Transverse colon (tissue), 4 donors: ENCODE results near the gene USP24.

Experiments used
- CTCF ChIP-seq, 5 experiments: fragments of 200-600 bp in 3 of 5; fragments of 450-650 bp in 2 of 5; sonication (generic) in 3 of 5; IDR thresholded peaks; 1 replicate in 2 of 5; 2 replicates in 3 of 5; pipeline ENCODE4 v1.5.1; 2016 to 2017; ENCODE audit warnings: antibody characterized with exemption in 5 of 5, inconsistent platforms in 3 of 5, mild to moderate bottlenecking in 2 of 5, moderate library complexity in 1 of 5
- POLR2A ChIP-seq: fragments of 450-650 bp; IDR thresholded peaks from one replicate; pipeline ENCODE4 v1.6.1; 2016; ENCODE audit warnings: antibody characterized with exemption, mild to moderate bottlenecking, moderate library complexity
- POLR2AphosphoS5 ChIP-seq, 3 donors: sonication (generic); formaldehyde crosslinking; IDR thresholded peaks; one replicate each; pipeline ENCODE4 v1.6.1; 2016; ENCODE audit warnings: antibody characterized with exemption in 3 of 3

DNA sequence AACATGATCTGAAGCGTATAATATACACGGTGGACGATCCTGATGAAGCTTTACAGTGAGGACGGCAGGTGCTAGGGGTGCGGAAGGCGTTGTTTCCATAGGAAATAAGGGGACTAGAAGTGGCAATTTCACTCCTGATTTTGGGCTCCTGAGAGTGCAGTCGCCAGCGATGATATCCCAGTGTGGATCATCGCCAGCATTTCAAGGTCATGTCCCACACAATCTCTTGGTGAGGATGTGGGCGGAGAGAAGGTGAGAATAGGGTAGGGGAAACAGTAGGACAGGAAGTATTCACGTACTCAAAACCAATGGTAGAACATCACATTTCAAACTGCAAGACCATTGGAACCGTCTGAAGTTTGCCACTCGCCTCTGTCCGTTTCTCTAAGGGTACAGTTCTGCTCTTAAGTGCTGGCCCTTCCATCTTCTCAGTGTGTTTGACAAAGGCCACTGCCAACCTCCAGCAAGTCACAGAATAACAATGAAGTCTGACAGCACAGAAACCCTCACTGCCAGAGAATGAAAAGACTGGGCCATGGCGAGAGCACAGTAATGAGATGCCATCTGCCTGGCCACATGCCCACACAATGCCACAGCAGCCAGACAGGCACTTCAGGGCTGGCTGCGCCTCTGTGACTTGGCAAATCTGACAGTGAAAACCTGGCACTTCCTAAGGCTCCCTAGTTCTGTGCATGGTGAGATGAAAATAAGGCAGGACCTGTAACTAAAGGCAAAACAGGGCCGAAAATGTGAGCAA, 148.0 kb downstream of the USP24 start:
- TF ChIP-seq CTCF (IDR thresholded peaks at IDR 0.05) (no peak), POLR2A (no peak), POLR2AphosphoS5 (IDR thresholded peaks at IDR 0.05) (no peak)
